SIG-M5 treated with dmso at 0.1 percent for 504 hours (cell line): ENCODE measurements around the gene EYS.
"Not testable (repeated sequence)": the region's sequence is repeated elsewhere in the genome, so short reads cannot be mapped to it uniquely, and the experiment has no call there.

Experiments
- DNase-seq: peaks from one replicate; lab custom pipeline; 2025; ENCODE audit not compliant: unreplicated experiment; lab: John Stamatoyannopoulos, UW

EYS gene

DNA sequence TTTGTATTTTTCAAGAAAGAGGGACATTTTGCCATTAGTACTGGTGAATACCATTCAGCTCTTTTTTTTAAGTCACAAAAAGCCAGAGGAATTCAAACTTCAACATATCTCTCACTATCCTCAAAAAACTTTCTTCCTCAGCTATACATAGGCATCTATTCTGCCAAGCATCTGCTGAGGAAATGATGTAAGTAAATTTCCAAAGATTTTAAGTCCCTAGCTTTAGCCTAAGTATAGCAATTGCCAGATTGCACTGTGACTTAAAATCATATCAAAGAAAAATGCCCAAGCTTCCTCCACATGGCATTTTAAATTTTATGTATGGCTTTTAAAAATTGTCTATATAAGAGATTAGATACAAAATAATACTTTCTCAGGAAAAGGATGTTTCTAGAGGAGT is 237.4 kb downstream of the EYS start:
- no peak for DNase-seq

DNA sequence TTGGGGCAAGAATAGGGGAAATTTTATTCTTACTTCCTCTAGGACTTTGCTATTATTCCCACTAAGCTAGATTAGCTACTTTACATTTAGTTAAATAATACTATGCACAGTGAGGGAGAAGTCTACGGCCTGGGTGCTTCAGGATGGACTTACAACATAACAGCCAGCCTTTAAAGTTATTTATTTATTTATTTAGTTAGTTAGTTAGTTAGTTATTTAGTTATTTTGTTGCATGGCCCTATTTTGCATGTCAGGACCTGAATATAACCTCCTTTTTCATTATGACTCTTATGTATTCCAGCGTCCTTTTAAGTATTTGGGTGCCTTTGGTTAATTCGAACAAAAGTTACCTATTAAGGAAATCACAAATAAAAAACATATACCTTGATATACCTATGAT is 238.7 kb downstream of the EYS start:
- DNase-seq, result no peak

DNA sequence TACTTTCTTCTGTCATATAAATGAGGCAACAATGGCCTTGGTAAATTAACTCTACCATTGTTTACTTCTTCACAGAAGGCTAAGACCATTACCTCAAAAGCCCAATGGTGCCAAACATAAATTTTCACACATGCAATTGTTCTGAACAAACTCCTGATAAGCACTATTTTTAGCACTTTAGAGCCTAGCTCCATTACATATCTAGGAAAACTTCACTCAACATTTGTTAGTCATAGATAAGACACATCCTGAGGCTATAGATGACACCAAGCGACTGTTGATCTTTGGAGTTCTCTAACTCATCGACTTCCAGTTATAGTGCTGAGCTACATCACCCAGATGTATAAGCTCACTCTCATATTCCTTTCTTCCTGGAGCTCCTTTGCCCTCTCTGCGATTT is 245.9 kb downstream of the EYS start:
- DNase-seq, result no peak

DNA sequence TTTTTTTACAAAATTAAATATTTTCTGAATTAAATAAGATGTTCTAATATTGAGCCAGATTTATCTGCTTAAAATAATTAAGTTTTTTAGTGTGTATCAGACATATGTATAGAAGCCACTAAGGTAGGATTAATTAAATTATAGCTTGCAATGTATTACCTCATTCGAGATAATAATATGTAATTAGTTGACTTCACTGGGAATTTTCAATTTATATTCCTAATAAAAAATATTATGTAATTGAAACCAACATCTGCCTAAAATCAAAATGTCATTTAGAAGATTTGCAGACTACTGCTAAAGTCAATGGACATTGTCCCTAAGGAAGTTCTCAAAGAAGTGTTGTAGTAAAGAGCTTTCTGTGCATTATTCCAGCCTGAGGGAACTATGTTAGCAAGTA is 254.7 kb downstream of the EYS start:
- DNase-seq, result no peak

DNA sequence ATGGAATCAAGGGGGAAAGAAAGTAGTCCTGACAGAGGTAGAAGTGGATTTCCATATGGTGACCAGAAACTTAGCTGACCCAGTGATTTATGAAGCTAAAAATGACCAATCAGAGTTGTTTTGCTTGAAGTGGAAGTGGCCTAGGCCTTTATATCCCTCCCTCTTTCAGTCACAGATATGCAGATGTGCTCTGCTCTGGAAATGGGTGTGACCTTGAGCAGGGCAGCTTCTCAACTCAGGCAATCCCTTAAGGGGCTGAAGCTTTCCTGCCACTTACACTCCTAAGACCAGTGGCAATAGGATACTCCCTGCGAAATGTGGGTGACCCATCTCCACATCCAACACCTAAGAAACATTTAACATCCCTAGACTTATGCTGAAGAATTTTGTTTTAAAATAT is 256.6 kb downstream of the EYS start:
- no peak for DNase-seq

DNA sequence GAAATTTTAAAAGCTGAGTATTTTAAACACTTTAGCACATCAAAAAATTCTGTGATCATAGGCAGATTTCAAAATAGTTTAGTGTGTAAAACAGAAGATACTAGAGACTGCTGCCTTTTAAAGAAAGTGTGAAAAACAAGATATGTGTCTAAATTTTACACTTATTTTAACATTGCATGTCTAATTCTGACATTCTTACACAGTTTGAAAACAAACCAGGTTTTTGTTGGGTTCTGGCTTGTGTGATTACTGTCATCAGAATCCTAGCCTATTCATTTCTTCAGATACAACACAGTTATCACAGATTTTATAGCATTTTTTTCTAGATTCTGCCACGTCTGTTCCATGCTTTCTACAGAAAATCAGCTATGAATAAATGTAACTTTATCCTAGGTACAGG is 257.1 kb downstream of the EYS start:
- DNase-seq, result no peak

DNA sequence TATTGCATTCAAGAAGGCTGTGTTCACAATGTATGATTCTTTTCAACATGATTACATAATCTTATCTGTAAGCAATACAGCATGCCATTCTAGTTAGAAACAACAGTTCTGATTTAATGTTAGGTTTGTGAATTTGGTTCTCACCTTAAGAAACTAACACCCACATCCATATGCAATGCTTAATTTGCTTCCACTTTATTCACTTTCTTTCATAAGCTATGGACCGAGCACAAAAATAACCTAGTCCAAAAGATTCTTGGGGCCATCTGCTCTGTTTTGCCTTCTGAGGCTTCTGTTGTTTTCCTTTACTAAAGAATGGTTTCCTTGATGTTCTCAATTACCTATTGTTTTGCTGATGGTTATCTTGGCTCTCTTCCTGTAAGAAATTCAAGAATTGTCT is 258.2 kb downstream of the EYS start:
- DNase-seq, result no peak

DNA sequence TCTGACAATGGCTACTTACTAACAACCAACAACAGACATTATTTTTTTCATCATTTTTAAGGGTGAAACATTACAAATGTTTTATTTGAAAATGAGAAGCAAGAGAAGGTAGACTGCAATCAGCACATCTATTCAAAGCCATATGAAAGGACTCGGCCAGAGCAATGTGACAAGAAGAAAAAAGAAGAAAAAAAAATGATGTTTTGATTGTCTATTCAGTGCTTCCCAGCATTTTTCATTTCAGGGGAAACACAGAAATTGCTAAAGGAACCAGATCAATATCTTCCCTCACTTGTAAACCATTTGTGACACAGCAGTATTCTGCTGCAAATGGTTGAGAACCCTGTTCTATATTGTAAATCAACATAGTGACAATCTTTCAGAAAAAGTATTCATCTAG is 270.7 kb downstream of the EYS start:
- DNase-seq, result no peak

DNA sequence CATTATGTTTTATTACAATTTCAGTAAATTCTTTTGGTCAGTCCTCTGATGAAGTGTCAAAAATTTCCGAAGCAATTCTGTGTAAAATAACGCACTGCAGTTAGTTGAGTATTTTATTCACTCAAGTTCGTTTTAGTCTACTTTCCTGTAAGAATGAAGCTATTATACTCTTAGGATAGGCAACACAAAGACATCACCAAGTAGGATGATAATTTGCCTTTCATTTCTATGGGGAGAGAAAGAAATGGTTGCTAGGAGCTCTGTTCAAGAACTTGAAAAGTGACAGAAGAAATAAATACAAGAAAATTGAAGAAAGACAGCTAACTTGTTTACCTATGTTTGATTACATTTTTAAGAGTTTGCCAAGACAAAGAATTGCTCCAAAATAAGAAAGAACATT is 290.4 kb downstream of the EYS start:
- DNase-seq, result no peak

DNA sequence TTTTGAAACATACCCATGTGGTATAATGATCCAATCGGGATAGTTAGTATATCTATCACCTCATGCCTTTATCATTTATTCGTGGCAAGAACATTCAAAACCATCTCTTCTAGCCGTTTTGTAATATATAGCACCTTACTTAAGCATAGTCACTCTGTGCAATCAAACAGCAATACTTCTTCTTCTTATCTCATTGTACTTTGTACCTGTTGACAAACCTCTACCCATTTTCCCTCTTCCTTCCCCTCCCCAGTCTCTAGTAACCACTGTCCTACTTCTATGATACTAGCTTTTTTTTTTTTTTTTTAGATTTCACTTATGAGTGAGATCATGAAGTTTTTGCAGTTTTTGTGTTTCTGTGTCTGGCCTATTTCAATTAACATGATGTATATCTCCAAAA is 296.7 kb downstream of the EYS start:
- no peak for DNase-seq

DNA sequence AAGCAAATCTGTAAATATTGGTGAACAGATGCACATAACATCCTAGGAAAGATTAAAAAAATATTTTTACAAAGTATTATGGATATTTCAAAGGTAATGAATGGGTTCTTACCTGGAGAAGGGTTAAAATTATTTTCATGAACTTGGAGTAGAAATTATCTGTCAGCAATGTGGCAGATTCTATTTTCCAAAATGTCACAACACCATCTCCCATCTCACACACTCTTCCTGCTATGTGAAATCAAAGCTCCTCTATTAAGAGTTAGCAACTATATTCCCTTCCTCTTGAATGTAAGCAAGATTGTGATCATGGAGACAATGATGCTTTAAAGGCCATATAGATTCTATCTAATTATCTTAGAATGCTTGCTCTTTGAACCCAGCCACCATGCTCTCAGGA is 304.5 kb downstream of the EYS start:
- no peak for DNase-seq

DNA sequence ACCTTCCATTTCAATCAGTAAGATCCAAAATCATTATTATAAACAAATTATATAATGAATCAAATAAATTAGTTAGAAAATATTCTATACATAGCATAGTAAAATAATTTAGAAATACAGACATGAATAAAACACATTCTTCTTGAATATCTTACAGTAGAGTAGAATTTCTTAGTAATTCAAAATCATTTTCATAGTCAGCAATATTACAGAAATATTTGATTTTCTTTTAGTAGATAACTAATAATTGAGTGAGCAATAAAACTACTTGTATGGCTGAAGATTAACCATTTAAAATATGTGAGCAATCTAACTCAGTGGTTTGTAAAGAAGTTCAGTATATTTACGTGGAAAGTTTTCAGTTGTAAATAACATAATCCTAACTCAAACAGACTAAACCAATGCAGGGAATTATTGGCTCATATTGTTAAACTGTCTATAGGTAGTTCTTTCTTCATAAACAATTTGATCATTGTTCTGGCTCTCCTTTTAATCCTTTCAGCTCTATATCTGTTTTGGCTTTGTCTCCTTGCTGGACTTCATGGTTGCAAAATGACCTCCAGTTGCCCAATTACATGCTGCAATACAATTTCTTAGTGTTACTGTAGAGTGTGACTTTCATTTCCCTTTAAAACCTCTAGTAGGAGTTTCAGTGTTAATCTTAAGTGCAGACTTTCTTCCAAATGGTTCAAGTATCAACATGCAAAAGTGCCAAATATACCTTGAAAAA is 307.5 kb downstream of the EYS start:
- DNase-seq, result peak; percentile 66

DNA sequence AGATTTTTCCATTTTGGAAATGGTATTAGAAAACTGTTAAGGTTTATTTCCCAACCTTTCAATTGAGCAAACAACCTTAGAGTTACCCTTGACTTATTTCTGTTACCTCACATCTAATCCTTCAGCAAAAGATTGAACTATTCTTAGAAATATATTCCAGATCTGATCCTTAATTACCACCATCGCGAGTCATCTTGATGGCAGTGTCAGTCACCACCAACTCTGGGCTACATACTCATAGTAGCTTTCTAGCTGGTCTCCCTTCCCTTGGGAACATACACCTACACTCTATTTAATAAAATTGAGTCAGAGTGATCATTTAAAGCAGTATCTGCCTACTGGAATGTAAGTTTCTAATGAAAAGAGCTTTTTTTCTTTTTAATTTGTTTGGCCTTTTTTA is 308.2 kb downstream of the EYS start:
- DNase-seq, result no peak

DNA sequence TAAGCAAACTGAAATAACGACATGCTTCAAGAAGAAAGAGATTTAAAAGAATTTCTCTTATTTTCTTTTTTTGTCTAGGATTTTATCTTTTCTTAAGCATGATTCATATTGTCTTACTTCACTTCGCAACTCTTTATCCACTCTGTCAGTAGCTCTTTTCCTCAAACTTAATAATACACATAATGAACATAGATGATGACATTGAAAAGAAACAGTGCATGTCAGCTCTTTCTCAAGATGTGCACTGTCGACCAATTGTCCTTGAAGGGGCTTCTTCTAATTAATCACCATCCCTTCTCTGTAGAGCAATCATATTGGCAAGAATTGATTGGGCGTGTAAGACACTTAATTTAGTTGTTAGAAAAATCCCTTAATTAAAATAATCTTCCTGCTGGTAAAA is 356.5 kb downstream of the EYS start:
- DNase-seq, result no peak

DNA sequence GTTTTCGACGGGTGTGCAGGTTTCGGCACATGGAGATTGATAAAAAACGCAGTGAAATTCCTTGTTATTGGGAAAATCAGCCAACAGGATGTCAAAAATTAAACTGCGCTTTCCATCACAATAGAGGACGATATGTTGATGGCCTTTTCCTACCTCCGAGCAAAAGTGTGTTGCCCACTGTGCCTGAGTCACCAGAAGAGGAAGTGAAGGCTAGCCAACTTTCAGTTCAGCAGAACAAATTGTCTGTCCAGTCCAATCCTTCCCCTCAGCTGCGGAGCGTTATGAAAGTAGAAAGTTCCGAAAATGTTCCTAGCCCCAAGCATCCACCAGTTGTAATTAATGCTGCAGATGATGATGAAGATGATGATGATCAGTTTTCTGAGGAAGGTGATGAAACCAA is 404.4 kb downstream of the EYS start:
- not testable (repeated sequence) for DNase-seq

DNA sequence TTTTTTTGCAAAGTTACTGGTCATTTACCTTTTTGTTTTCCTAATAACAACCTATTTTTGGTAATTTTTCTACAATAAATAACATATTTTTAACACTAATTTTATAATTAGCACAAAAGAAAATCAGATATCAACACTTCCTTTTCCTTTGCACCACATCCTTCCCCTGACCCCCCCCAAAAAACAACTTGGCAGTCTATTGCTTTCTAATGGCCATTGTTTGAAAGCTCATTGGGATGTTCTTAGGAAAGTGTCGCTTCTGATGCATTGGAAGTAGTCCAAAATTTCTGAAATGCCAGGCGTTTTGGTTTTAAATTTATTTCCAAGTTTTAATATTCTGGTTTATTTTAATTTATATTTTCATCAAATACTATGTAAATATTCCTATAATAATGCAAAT is 407.8 kb downstream of the EYS start:
- DNase-seq, result no peak

DNA sequence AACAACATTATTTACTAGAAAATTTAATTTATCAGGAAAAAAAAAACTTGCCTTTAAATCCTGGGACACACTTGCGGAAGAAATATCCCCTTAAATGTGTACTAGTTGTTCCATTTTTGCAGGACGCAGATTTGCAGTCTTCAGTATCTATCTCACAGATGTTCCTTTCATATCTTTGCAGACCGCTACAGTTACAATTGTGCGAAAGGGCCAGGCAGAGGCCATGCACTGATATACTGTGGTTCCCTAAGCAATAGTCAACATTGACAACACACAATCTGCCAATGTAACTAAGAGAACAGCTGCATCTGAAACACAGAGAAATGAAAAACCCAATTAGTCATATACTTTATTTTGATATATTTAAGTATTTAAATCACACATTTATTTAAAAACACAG is 411.2 kb downstream of the EYS start:
- DNase-seq, result no peak

DNA sequence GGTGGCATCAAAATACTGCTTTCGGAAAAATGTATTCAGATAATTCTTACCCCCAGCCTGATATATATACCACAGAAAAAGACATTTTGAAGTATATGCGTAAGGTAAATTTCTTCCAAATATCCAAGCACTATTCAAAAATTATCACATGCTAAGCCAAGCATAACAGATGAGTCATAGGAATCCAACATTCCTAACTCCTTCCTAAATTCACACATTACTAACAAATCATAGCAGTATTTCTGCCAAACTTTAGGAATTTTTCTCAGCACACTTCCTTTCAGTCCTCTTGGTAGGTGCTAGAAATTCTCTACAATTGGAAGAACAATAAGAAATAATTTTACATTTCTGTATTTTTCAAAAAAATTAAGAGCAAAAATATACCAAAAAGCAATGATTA is 417.5 kb downstream of the EYS start:
- DNase-seq, result no peak

DNA sequence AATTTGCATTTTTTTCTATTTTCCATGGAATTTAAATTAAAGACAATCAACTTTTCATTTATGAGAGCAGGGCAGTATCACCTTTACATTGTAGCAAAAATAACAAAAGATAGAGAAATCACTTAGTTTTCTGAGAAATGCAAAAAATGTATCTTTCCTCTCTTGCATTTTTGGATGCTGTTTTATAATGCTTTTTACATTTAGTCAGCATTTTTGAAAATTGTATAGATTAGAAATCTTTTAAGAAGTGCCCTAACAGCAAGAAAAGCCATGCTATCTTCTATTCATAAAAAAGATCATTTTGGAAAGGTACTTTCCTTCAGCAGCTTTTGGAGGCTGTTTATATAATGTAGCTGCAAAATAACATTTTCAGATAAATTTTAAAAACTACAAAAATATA is 421.8 kb downstream of the EYS start:
- no peak for DNase-seq

DNA sequence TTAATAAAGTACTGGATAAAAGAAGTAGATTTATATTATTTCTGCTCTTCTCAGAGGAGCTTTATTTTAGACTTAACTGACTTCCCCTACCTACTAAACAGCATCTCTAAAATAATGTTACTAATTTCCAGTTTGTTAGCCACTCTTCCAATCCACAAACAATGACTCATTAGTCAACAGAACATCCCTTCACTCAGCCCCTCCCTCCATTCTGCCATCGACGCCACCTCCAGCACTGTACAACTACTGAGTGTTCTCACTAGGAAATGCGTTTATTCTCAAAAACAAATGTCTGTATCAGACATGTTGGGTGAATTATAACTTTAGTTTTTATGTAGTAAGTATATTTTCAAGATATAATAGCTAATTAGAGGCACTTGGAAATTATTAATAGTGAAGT is 427.0 kb downstream of the EYS start:
- no peak for DNase-seq

DNA sequence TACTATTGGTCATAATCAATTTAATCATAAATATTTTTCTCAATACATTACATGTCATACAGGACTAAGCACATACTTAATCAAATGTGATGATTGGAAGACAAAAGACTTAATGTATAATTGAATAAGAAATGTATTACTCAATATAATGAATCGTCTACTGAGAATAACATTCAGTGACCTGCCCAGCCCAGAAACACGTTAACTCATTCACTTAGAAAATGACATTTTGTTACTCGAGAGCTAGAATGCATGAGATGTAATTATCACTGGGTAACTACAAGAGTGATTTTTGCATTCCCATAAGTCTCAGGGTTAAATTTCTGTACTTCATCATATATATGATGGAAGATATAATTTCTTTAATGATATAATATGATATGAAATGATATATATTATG is 444.8 kb downstream of the EYS start:
- DNase-seq, result no peak

DNA sequence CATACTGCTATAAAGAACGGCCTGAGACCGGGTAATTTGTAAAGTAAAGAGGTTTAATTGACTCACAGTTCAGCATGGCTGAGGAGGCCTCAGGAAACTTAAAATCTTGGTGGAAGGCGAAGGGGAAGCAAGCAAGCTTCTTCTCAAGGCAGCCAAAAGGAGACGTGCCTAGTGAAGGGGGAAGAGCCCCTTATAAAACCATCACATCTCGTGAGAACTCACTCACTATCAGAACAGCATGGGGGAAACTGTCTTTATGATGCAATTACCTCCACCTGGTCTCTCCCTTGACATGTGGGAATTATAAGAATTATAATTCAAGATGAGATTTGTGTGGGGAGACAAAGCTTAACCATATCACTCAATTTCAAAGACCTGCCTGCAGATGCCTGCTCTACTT is 447.0 kb downstream of the EYS start:
- no peak for DNase-seq

DNA sequence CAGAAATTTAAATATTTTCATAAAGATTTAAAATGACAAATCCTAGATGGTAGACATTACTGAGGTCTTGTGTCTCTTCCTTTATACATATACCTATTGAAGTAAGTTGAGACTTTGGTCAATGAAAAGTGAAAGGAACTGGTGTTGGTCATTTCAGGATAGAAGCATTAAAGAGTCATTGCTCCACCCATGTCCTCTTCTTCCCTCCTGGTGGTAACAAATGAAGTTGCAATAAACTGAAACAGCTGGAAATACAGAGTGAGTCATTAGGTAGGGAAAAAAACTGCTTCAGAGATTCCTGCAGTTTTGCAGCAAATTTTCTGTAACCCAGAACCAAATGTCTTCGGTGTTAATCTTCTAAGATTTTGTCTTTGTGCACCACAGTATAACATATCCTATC is 448.0 kb downstream of the EYS start:
- no peak for DNase-seq

DNA sequence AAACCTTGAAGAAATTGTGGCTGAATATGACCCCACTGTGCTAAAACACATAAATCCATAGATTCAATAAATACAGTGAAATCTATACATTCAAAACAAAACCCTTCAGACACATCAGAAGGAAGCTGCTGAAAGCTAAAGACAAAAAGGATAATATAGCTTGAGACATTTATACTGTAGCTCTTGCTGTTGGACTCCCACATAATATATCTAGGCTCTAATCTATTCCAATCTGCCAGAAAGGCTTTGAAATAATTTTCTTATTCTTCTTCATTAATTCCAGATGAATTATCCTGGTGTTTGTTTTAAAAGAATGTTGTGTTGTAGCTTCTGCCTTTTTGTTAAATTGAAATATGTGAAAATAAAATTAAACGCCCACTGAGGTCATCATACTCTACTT is 454.0 kb downstream of the EYS start:
- DNase-seq, result no peak
